HL-60 (cell line): Measurements from ENCODE around the gene PTTG1IP2.

Experiments used
- DNase-seq, 2 experiments: peaks; one replicate each; pipeline ENCODE4 v3.0.0-alpha.2; 2010 to 2020; ENCODE audit warnings: low read depth in 1 of 2, low spot score in 1 of 2
- H3K27ac ChIP-seq: fragments of 250-450 bp; sonication (Bioruptor Pico); replicated peaks from 2 replicates; pipeline ENCODE4 v1.5.1; 2020; ENCODE audit warnings: mild to moderate bottlenecking, moderate library complexity
- H3K27me3 ChIP-seq: fragments of 250-450 bp; sonication (Bioruptor Pico); 2 replicates; pipeline ENCODE4 v1.5.1; 2021; ENCODE audit warnings: mild to moderate bottlenecking, moderate library complexity; ENCODE audit not compliant: insufficient read depth, poor library complexity, severe bottlenecking
- H3K4me3 ChIP-seq: replicated peaks from 2 replicates; pipeline ENCODE4 v1.5.1; 2011; ENCODE audit warnings: mild to moderate bottlenecking, control low read depth, low read length; ENCODE audit not compliant: insufficient read depth
- CTCF ChIP-seq: IDR thresholded peaks from one replicate; pipeline ENCODE4 v1.5.1; 2011; ENCODE audit warnings: low read length, control low read depth, inconsistent platforms; ENCODE audit not compliant: insufficient read depth
- GABPA ChIP-seq: IDR thresholded peaks from 2 replicates; pipeline ENCODE4 v1.6.1; 2012; ENCODE audit warnings: low read depth
- POLR2AphosphoS5 ChIP-seq: IDR thresholded peaks from 2 replicates; pipeline ENCODE4 v1.6.1; 2012; ENCODE audit warnings: low read depth
- REST ChIP-seq: IDR thresholded peaks from 2 replicates; pipeline ENCODE4 v1.6.1; 2012; ENCODE audit warnings: low read depth; ENCODE audit not compliant: insufficient replicate concordance
- SPI1 ChIP-seq: IDR thresholded peaks from 2 replicates; pipeline ENCODE4 v1.6.1; 2012; ENCODE audit warnings: low read depth, mild to moderate bottlenecking, borderline replicate concordance
- long read RNA-seq: library from polyadenylated mRNA; unstranded; transcript quantifications from one replicate; pipeline ENCODE4 v2.0.0, GENCODE V29; 2020

PTTG1IP2 gene
- long read RNA-seq, result 0 reads

GRCh38 chr7:90469554-90469953 is at the start of gene PTTG1IP2:
Gene PTTG1IP2 (plus strand): TSS chr7:90469639. CDS start chr7:90469787, 148 bp downstream.
- Histone ChIP-seq H3K27ac (no peak within 1 kb of the TSS), H3K27me3 (no peaks in the 10 kb centered on the region), H3K4me3 (no peak within 1 kb of the TSS)
- TF ChIP-seq SPI1 (no peak), CTCF (no peak), GABPA (no peak)
- DNase-seq, result no peak

- Histone ChIP-seq H3K4me3 (no peak overlapping the region), H3K27me3 (no peaks in the 10 kb centered on the region), H3K27ac (no peak overlapping the region)
- DNase-seq, result no peak
- TF ChIP-seq GABPA (no peak), CTCF (no peak), REST (no peak), POLR2AphosphoS5 (no peak), SPI1 (no peak)
Observed at GRCh38 chr7:90421651-90422050, 47.8 kb upstream of the PTTG1IP2 start.

- TF ChIP-seq SPI1, result no peak
- TF ChIP-seq POLR2AphosphoS5, result no peak
- TF ChIP-seq CTCF, result no peak
- no peak for TF ChIP-seq GABPA
- no peak for TF ChIP-seq REST
- H3K4me3 ChIP-seq, result no peak overlapping the region
- no peaks in the 10 kb centered on the region for H3K27me3 ChIP-seq
- no peak for DNase-seq
- no peak overlapping the region for H3K27ac ChIP-seq
Observed at GRCh38 chr7:90424720-90425119, 44.7 kb upstream of the PTTG1IP2 start.

GRCh38 chr7:90425376-90425775 is 44.1 kb upstream of the PTTG1IP2 start:
- no peak overlapping the region for H3K27ac ChIP-seq
- no peaks in the 10 kb centered on the region for H3K27me3 ChIP-seq
- no peak for DNase-seq
- no peak overlapping the region for H3K4me3 ChIP-seq
- no peak for TF ChIP-seq CTCF
- TF ChIP-seq GABPA, result no peak
- no peak for TF ChIP-seq POLR2AphosphoS5
- no peak for TF ChIP-seq REST
- no peak for TF ChIP-seq SPI1
